Measurements from ENCODE around the gene SLC35D3.
"Not testable (repeated sequence)": the region's sequence is repeated elsewhere in the genome, so short reads cannot be mapped to it uniquely, and the experiment has no call there.

SLC35D3 gene

GRCh38 chr6:136964398-136964797 lies 42.3 kb downstream of the SLC35D3 start:
- no peak for DNase-seq (ENCODE audit: low read depth, low spot score)

- DNase-seq (ENCODE audit: low read depth, low spot score) = peak; percentile 16
Measured at GRCh38 chr6:136967876-136968752, 46.0 kb downstream of the SLC35D3 start.

GRCh38 chr6:136968837-136969236 lies 46.7 kb downstream of the SLC35D3 start:
- no peak for DNase-seq (ENCODE audit: low read depth, low spot score)

GRCh38 chr6:136969433-136969832 lies 47.3 kb downstream of the SLC35D3 start:
- no peak for DNase-seq (ENCODE audit: low read depth, low spot score)

GRCh38 chr6:136969930-136970329 lies 47.8 kb downstream of the SLC35D3 start:
- no peak for DNase-seq (ENCODE audit: low read depth, low spot score)

- no peak for DNase-seq (ENCODE audit: low read depth, low spot score)
Measured at GRCh38 chr6:136971609-136972008, 49.5 kb downstream of the SLC35D3 start.

- not testable (repeated sequence) for DNase-seq (ENCODE audit: low read depth, low spot score)
Measured at GRCh38 chr6:136973781-136974180, 51.7 kb downstream of the SLC35D3 start.

Measured in activated naive CD8-positive, alpha-beta T cell treated with anti-CD3 and anti-CD28 coated beads, Interleukin-2, amount 50 U/mL, for 16 hours (primary cell).